Endodermal cell (in vitro differentiated cells): Measurements from ENCODE around the gene MATN3. TPM values are rescaled to one million over a fixed set of nuclear protein-coding genes. Genes with fewer than 3 reads are reported as not detected.
A peak's percentile ranks its signal among the peaks of the same experiment; 100 is the strongest.

Experiments
- DNase-seq: peaks from one replicate; pipeline ENCODE4 v3.0.0-alpha.2; 2017
- H3K27ac ChIP-seq: 2 replicates; pipeline ENCODE4 v1.5.1; 2013; ENCODE audit warnings: mild to moderate bottlenecking, low read depth, low read length, moderate library complexity
- H3K27me3 ChIP-seq: 2 replicates; pipeline ENCODE4 v1.6.1; 2013; ENCODE audit warnings: mild to moderate bottlenecking, low read length, moderate library complexity; ENCODE audit not compliant: insufficient read depth, control insufficient read depth, poor library complexity, severe bottlenecking
- H3K36me3 ChIP-seq: 2 replicates; pipeline ENCODE4 v1.7.0; 2013; ENCODE audit warnings: mild to moderate bottlenecking, low read length, moderate library complexity; ENCODE audit not compliant: control insufficient read depth, insufficient read depth
- H3K4me1 ChIP-seq: one replicate; pipeline ENCODE4 v1.7.0; 2013; ENCODE audit warnings: low read length; ENCODE audit not compliant: control insufficient read depth, insufficient read depth
- H3K4me3 ChIP-seq: 2 replicates; pipeline ENCODE4 v1.5.1; 2013; ENCODE audit warnings: mild to moderate bottlenecking, low read length, moderate library complexity
- H3K9ac ChIP-seq: 2 replicates; pipeline ENCODE4 v1.6.1; 2013; ENCODE audit warnings: mild to moderate bottlenecking, low read length, moderate library complexity; ENCODE audit not compliant: poor library complexity, severe bottlenecking; ENCODE audit errors: extremely low read depth
- H3K9me3 ChIP-seq: 2 replicates; pipeline ENCODE4 v1.6.1; 2013; ENCODE audit warnings: mild to moderate bottlenecking, low read length, moderate library complexity; ENCODE audit not compliant: control insufficient read depth
- H3K27ac Mint-ChIP-seq: 2 replicates; pipeline ENCODE4 v1.8.0; 2020; ENCODE audit warnings: mixed read lengths
- H3K27me3 Mint-ChIP-seq: 2 replicates; pipeline ENCODE4 v1.8.0; 2021; ENCODE audit warnings: mild to moderate bottlenecking, mixed read lengths; ENCODE audit not compliant: insufficient read depth
- H3K36me3 Mint-ChIP-seq: 2 replicates; pipeline ENCODE4 v1.8.0; 2020; ENCODE audit warnings: low read depth, mixed read lengths
- H3K4me1 Mint-ChIP-seq: 2 replicates; pipeline ENCODE4 v1.8.0; 2020; ENCODE audit warnings: mixed read lengths
- H3K4me3 Mint-ChIP-seq: 2 replicates; pipeline ENCODE4 v1.8.0; 2020; ENCODE audit warnings: mild to moderate bottlenecking, moderate library complexity, mixed read lengths
- H3K9me3 Mint-ChIP-seq: 2 replicates; pipeline ENCODE4 v1.8.0; 2020; ENCODE audit warnings: mild to moderate bottlenecking, mixed read lengths
- WGBS, 2 experiments: methylation state at CpG; one replicate each; pipeline versions ENCODE4 v1.1.5 to v1.1.7; 2013; ENCODE audit warnings: missing lambda C conversion rate in 2 of 2, mixed read lengths in 1 of 2; ENCODE audit not compliant: insufficient coverage in 1 of 2, insufficient read length in 1 of 2; 5-methylcytosine and 5-hydroxymethylcytosine counted together
- total RNA-seq, 2 donors: library from RNA; stranded (reverse); fragmentation: NEBNext Ultra II Directional in 1 of 2; extraction: Animal tissue kit (Norgen Biotek cat#: 25700) in 1 of 2; gene quantifications; 2 replicates in 1 of 2; 3 replicates in 1 of 2; pipeline ENCODE4 v1.2.1, GENCODE V29; 2021
- TF ChIP-seq, protein P1 (sequence below): fragments of 200-600 bp; sonication (generic); conservative IDR thresholded peaks from 2 replicates; pipeline ENCODE4 v1.5.0; 2021; ENCODE audit warnings: antibody characterized with exemption, mild to moderate bottlenecking

Gene MATN3
- total RNA-seq, 2 donors from 2014 or later, result 38.5 to 44.7 TPM

DNA sequence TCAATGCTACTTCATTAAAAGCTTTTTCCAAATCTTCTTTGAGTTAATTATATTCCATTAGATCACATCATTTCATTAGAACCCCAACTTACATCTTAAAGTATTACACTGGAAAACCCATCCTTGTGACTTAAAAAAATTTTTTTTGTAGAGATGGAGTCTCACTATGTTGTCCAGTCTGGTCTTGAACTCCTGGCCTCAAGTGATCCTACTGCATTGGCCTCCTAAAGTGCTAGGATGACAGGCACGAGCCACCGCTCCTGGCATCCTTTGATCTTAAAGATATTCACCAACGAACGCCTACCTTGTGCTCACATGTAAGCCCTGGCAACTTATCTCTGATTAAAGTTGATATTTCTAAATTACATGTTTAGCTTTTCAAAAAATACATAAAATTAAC lies 32.3 kb upstream of the MATN3 start:
- no peak overlapping the region for H3K9ac ChIP-seq
- Mint-ChIP-seq H3K9me3 (no peaks in the 10 kb centered on the region), H3K36me3 (peaks cover 23% of the 10 kb centered on the region), H3K4me3 (no peak overlapping the region), H3K27ac (peak overlapping the region; percentile 81), H3K27me3 (no peaks in the 10 kb centered on the region), H3K4me1 (peaks cover 50% of the 10 kb centered on the region)
- H3K4me3 ChIP-seq, result no peak overlapping the region
- 94 to 98% methylated on average over 2 to 4 of the region's 4 CpGs for WGBS, 2 experiments
- H3K9me3 ChIP-seq, result no peaks in the 10 kb centered on the region
- TF ChIP-seq, protein P1, sequence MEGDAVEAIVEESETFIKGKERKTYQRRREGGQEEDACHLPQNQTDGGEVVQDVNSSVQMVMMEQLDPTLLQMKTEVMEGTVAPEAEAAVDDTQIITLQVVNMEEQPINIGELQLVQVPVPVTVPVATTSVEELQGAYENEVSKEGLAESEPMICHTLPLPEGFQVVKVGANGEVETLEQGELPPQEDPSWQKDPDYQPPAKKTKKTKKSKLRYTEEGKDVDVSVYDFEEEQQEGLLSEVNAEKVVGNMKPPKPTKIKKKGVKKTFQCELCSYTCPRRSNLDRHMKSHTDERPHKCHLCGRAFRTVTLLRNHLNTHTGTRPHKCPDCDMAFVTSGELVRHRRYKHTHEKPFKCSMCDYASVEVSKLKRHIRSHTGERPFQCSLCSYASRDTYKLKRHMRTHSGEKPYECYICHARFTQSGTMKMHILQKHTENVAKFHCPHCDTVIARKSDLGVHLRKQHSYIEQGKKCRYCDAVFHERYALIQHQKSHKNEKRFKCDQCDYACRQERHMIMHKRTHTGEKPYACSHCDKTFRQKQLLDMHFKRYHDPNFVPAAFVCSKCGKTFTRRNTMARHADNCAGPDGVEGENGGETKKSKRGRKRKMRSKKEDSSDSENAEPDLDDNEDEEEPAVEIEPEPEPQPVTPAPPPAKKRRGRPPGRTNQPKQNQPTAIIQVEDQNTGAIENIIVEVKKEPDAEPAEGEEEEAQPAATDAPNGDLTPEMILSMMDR, result no peak
- no peak overlapping the region for H3K27ac ChIP-seq
- no peak for DNase-seq
- H3K4me1 ChIP-seq, result peaks cover 8% of the 10 kb centered on the region
- no peaks in the 10 kb centered on the region for H3K27me3 ChIP-seq
- peaks cover 28% of the 10 kb centered on the region for H3K36me3 ChIP-seq

- Mint-ChIP-seq H3K4me3 (no peak overlapping the region), H3K9me3 (no peaks in the 10 kb centered on the region), H3K27ac (peak overlapping the region; percentile 75), H3K36me3 (peaks cover 43% of the 10 kb centered on the region), H3K27me3 (no peaks in the 10 kb centered on the region), H3K4me1 (peaks cover 46% of the 10 kb centered on the region)
- no peak for DNase-seq
- Histone ChIP-seq H3K27ac (no peak overlapping the region), H3K27me3 (no peaks in the 10 kb centered on the region), H3K4me1 (peaks cover 8% of the 10 kb centered on the region), H3K9ac (peak overlapping the region; percentile 7), H3K36me3 (peaks cover 47% of the 10 kb centered on the region), H3K4me3 (no peak overlapping the region), H3K9me3 (no peaks in the 10 kb centered on the region)
- 44 to 74% methylated on average over 2 of the region's 2 CpGs for WGBS, 2 experiments
- TF ChIP-seq, protein P1, result no peak
These were observed 30.1 kb upstream of the MATN3 start for GRCh38 chr2:20042531-20042930.

GRCh38 chr2:20040489-20041172 lies 28.2 kb upstream of the MATN3 start:
- H3K27me3 ChIP-seq, result no peaks in the 10 kb centered on the region
- no peak overlapping the region for H3K4me3 Mint-ChIP-seq
- H3K27ac ChIP-seq, result no peak overlapping the region
- no peaks in the 10 kb centered on the region for H3K9me3 Mint-ChIP-seq
- H3K36me3 Mint-ChIP-seq, result peaks cover 57% of the 10 kb centered on the region
- no peaks in the 10 kb centered on the region for H3K9me3 ChIP-seq
- no peaks in the 10 kb centered on the region for H3K27me3 Mint-ChIP-seq
- TF ChIP-seq, protein P1, result no peak
- no peak overlapping the region for H3K4me3 ChIP-seq
- no peak overlapping the region for H3K9ac ChIP-seq
- peaks cover 20% of the 10 kb centered on the region for H3K4me1 ChIP-seq
- no peak overlapping the region for H3K27ac Mint-ChIP-seq
- no peak for DNase-seq
- WGBS, 2 experiments, result 93 to 100% methylated on average over 3 to 7 of the region's 8 CpGs
- peaks cover 66% of the 10 kb centered on the region for H3K36me3 ChIP-seq
- peaks cover 56% of the 10 kb centered on the region for H3K4me1 Mint-ChIP-seq
